ENCODE measurements around the gene SCRN3.

Gene SCRN3

DNA sequence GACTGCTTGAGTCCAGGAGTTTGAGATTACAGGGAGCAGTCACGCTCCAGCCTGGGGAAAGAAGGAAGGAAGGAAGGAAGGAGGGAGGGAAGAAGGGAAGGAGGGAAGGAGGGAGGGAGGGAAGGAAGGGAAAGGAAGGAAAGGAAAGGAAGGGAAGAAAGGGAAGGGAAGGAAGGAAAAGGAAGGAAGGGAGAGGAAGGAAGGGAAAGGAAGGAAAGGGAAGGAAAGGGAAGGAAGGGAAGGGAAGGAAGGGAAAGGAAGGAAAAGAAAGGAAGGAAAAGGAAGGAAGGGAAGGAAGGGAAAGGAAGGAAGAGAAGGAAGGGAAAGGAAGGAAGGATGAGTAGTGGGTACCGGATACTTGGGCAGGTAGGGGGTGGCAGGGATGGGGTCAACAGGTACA, 59.0 kb downstream of the SCRN3 start:
- Histone ChIP-seq H3K36me3 (ENCODE audit: insufficient read depth, insufficient read length, low read length) (no peaks in the 10 kb centered on the region), H3K9ac (ENCODE audit: insufficient read length, low read depth) (no peak overlapping the region), H3K4me3 (ENCODE audit: insufficient read length, low read depth) (no peak overlapping the region), H3K27me3 (ENCODE audit: insufficient read depth, insufficient read length) (no peaks in the 10 kb centered on the region), H3K4me1 (ENCODE audit: insufficient read depth, insufficient read length) (no peaks in the 10 kb centered on the region), H3K9me3 (ENCODE audit: insufficient read depth, low read length) (no peaks in the 10 kb centered on the region)
- no peak for DNase-seq (ENCODE audit: low read depth, low spot score)
- TF ChIP-seq YY1 (IDR thresholded peaks at IDR 0.05; ENCODE audit: insufficient read depth, insufficient read length) (no peak), SUZ12 (IDR thresholded peaks at IDR 0.05; ENCODE audit: extremely low read depth, insufficient read depth, insufficient read length) (no peak), ZNF274 (IDR thresholded peaks at IDR 0.05; ENCODE audit: low read depth, low read length) (no peak)

DNA sequence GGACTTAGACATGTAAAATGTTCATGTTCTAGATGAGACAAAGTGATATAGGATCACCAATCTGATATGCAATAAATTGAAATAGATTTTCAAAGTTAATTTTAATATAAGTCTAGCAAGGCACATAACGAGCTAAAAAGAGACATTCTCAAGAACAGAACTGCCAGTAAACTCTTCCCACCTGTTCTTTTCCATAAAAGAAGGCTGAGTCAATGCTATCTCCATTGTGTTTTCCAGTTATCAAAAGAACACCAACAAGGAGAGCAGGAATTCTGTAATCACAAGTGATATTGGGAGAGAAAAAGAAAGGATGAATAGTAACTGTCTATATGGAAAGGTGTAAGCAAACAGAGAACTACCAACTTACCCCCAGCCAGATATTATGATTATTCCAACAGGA, 65.7 kb downstream of the SCRN3 start:
- no peaks in the 10 kb centered on the region for H3K4me1 ChIP-seq (ENCODE audit: insufficient read depth, insufficient read length)
- no peaks in the 10 kb centered on the region for H3K36me3 ChIP-seq (ENCODE audit: insufficient read depth, insufficient read length, low read length)
- H3K9ac ChIP-seq (ENCODE audit: insufficient read length, low read depth) = no peak overlapping the region
- no peak for DNase-seq (ENCODE audit: low read depth, low spot score)
- no peaks in the 10 kb centered on the region for H3K9me3 ChIP-seq (ENCODE audit: insufficient read depth, low read length)
- H3K27me3 ChIP-seq (ENCODE audit: insufficient read depth, insufficient read length) = no peaks in the 10 kb centered on the region
- TF ChIP-seq ZNF274 (IDR thresholded peaks at IDR 0.05; ENCODE audit: low read depth, low read length) = no peak
- no peak for TF ChIP-seq SUZ12 (IDR thresholded peaks at IDR 0.05; ENCODE audit: extremely low read depth, insufficient read depth, insufficient read length)
- H3K4me3 ChIP-seq (ENCODE audit: insufficient read length, low read depth) = no peak overlapping the region

DNA sequence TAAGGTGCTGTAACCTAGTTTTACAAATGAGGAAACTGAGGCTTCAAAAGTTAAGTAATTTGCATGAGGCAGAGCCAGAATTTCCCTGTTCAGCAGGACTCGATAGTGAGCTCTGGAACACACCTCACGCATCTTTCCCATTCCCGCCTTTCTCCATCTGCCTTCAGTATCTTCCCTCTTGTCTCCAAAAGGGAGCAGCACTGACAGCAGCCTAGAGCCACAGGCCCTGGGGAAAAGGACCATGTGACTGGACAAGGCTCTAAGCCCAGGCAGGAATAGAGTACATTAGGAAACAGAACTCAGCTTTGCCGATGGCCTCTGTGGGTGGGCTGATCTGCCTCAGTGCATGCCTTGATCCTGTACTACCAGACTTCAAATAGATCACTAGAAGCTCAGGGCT, 69.8 kb downstream of the SCRN3 start:
- Histone ChIP-seq H3K9ac (ENCODE audit: insufficient read length, low read depth) (no peak overlapping the region), H3K9me3 (ENCODE audit: insufficient read depth, low read length) (no peaks in the 10 kb centered on the region), H3K4me1 (ENCODE audit: insufficient read depth, insufficient read length) (no peaks in the 10 kb centered on the region), H3K4me3 (ENCODE audit: insufficient read length, low read depth) (no peak overlapping the region), H3K27me3 (ENCODE audit: insufficient read depth, insufficient read length) (no peaks in the 10 kb centered on the region), H3K36me3 (ENCODE audit: insufficient read depth, insufficient read length, low read length) (no peaks in the 10 kb centered on the region)
- TF ChIP-seq SUZ12 (IDR thresholded peaks at IDR 0.05; ENCODE audit: extremely low read depth, insufficient read depth, insufficient read length) = no peak
- TF ChIP-seq ZNF274 (IDR thresholded peaks at IDR 0.05; ENCODE audit: low read depth, low read length) = no peak
- TF ChIP-seq YY1 (IDR thresholded peaks at IDR 0.05; ENCODE audit: insufficient read depth, insufficient read length) = no peak
- no peak for DNase-seq (ENCODE audit: low read depth, low spot score)

- DNase-seq (ENCODE audit: low read depth, low spot score) = no peak
- Histone ChIP-seq H3K9ac (ENCODE audit: insufficient read length, low read depth) (no peak overlapping the region), H3K27me3 (ENCODE audit: insufficient read depth, insufficient read length) (no peaks in the 10 kb centered on the region), H3K4me1 (ENCODE audit: insufficient read depth, insufficient read length) (no peaks in the 10 kb centered on the region), H3K36me3 (ENCODE audit: insufficient read depth, insufficient read length, low read length) (no peaks in the 10 kb centered on the region), H3K4me3 (ENCODE audit: insufficient read length, low read depth) (no peak overlapping the region), H3K9me3 (ENCODE audit: insufficient read depth, low read length) (no peaks in the 10 kb centered on the region)
- TF ChIP-seq ZNF274 (IDR thresholded peaks at IDR 0.05; ENCODE audit: low read depth, low read length) = no peak
- no peak for TF ChIP-seq YY1 (IDR thresholded peaks at IDR 0.05; ENCODE audit: insufficient read depth, insufficient read length)
- TF ChIP-seq SUZ12 (IDR thresholded peaks at IDR 0.05; ENCODE audit: extremely low read depth, insufficient read depth, insufficient read length) = no peak
Observed at GRCh38 chr2:174473796-174474195, 78.3 kb downstream of the SCRN3 start.

- DNase-seq (ENCODE audit: low read depth, low spot score) = no peak
- no peak for TF ChIP-seq YY1 (IDR thresholded peaks at IDR 0.05; ENCODE audit: insufficient read depth, insufficient read length)
- TF ChIP-seq ZNF274 (IDR thresholded peaks at IDR 0.05; ENCODE audit: low read depth, low read length) = no peak
- no peak for TF ChIP-seq SUZ12 (IDR thresholded peaks at IDR 0.05; ENCODE audit: extremely low read depth, insufficient read depth, insufficient read length)
- Histone ChIP-seq H3K36me3 (ENCODE audit: insufficient read depth, insufficient read length, low read length) (no peaks in the 10 kb centered on the region), H3K4me1 (ENCODE audit: insufficient read depth, insufficient read length) (no peaks in the 10 kb centered on the region), H3K27me3 (ENCODE audit: insufficient read depth, insufficient read length) (no peaks in the 10 kb centered on the region), H3K9me3 (ENCODE audit: insufficient read depth, low read length) (no peaks in the 10 kb centered on the region), H3K9ac (ENCODE audit: insufficient read length, low read depth) (no peak overlapping the region), H3K4me3 (ENCODE audit: insufficient read length, low read depth) (no peak overlapping the region)
Observed at GRCh38 chr2:174477759-174478158, 82.2 kb downstream of the SCRN3 start.

All from NT2/D1 (cell line).